IMR-90 (cell line): ENCODE data around the gene AMZ1. TPM values are rescaled to one million over a fixed set of nuclear protein-coding genes. Genes with fewer than 3 reads are reported as not detected.

Source experiments
- ATAC-seq: fragments of 200-7000 bp; cut with Tn5 transposase; 2 replicates; pipeline ENCODE4 v1.9.1; 2020; ENCODE audit warnings: low read depth, mild to moderate bottlenecking, moderate library complexity
- BruUV-seq: library from RNA; stranded (reverse); fragments of 400-500 nt; replicated peaks from 2 replicates; lab custom pipeline; 2021; lab: Mats Ljungman, UMichigan
- CTCF ChIA-PET: fragments of 300-600 bp; formaldehyde crosslinking; extraction: SDS; loops from one replicate; lab custom pipeline; 2021; ENCODE audit warnings: antibody characterized with exemption; lab: Yijun Ruan, JAX
- POLR2A ChIA-PET: fragments of 300-600 bp; sonication (Branson Sonifier 250); formaldehyde crosslinking; loops from one replicate; lab custom pipeline; 2022; ENCODE audit warnings: antibody characterized with exemption; ENCODE audit not compliant: unreplicated experiment; lab: Charles Lee
- DNase-seq: peaks from one replicate; pipeline ENCODE4 v3.0.0; 2013
- H2AFZ ChIP-seq: replicated peaks from 2 replicates; pipeline ENCODE3; 2013; ENCODE audit warnings: low read length, mild to moderate bottlenecking; ENCODE audit not compliant: poor library complexity
- H2AK5ac ChIP-seq: 2 replicates; pipeline ENCODE4 v1.6.1; 2013; ENCODE audit warnings: low read depth, low read length, inconsistent platforms
- H2AK9ac ChIP-seq: replicated peaks from 2 replicates; pipeline ENCODE3; 2013; ENCODE audit warnings: mild to moderate bottlenecking, low read depth, low read length, moderate library complexity; ENCODE audit not compliant: poor library complexity
- H2BK120ac ChIP-seq: 2 replicates; pipeline ENCODE4 v1.6.1; 2013; ENCODE audit warnings: low read depth, low read length, inconsistent platforms
- H2BK15ac ChIP-seq: 3 replicates; pipeline ENCODE4 v1.6.1; 2013; ENCODE audit warnings: low read depth, low read length, inconsistent platforms
- H2BK20ac ChIP-seq: 2 replicates; pipeline ENCODE4 v1.6.1; 2013; ENCODE audit warnings: low read depth, mild to moderate bottlenecking, inconsistent platforms, low read length, moderate library complexity
- H2BK5ac ChIP-seq: 2 replicates; pipeline ENCODE4 v1.6.1; 2013; ENCODE audit warnings: mild to moderate bottlenecking, low read depth, low read length, inconsistent platforms; ENCODE audit not compliant: poor library complexity, severe bottlenecking
- H3K14ac ChIP-seq: replicated peaks from 2 replicates; pipeline ENCODE4 v1.6.1; 2013; ENCODE audit warnings: low read depth, low read length, inconsistent platforms
- H3K18ac ChIP-seq: 2 replicates; pipeline ENCODE4 v1.6.1; 2013; ENCODE audit warnings: low read depth, low read length, control low read depth
- H3K23ac ChIP-seq: 2 replicates; pipeline ENCODE4 v1.6.1; 2013; ENCODE audit warnings: low read depth, low read length, inconsistent platforms
- H3K27ac ChIP-seq: 2 replicates; pipeline ENCODE4 v1.5.1; 2013; ENCODE audit warnings: mild to moderate bottlenecking, control low read depth, low read length; ENCODE audit not compliant: insufficient read depth
- H3K27me3 ChIP-seq: 2 replicates; pipeline ENCODE4 v1.6.1; 2013; ENCODE audit warnings: low read length; ENCODE audit not compliant: control insufficient read depth, insufficient read depth
- H3K36me3 ChIP-seq: 2 replicates; pipeline ENCODE4 v1.6.1; 2013; ENCODE audit warnings: low read length, mixed read lengths; ENCODE audit not compliant: control insufficient read depth, insufficient read depth
- H3K4ac ChIP-seq: 2 replicates; pipeline ENCODE4 v1.6.1; 2013; ENCODE audit warnings: low read depth, low read length, inconsistent platforms
- H3K4me1 ChIP-seq: 2 replicates; pipeline ENCODE4 v1.6.1; 2013; ENCODE audit warnings: low read length, mixed read lengths; ENCODE audit not compliant: control insufficient read depth, insufficient read depth
- H3K4me2 ChIP-seq: 2 replicates; pipeline ENCODE4 v1.6.1; 2013; ENCODE audit warnings: low read depth, mild to moderate bottlenecking, control low read depth, low read length, moderate library complexity
- H3K4me3 ChIP-seq: 2 replicates; pipeline ENCODE4 v1.5.1; 2013; ENCODE audit warnings: low read depth, mild to moderate bottlenecking, control low read depth, low read length, moderate library complexity; ENCODE audit not compliant: insufficient read depth
- H3K56ac ChIP-seq: 2 replicates; pipeline ENCODE4 v1.6.1; 2013; ENCODE audit warnings: low read length, inconsistent platforms; ENCODE audit not compliant: insufficient read depth; ENCODE audit errors: extremely low read depth
- H3K79me1 ChIP-seq, 2 experiments: 2 replicates each; pipeline ENCODE4 v1.6.1; 2013; ENCODE audit warnings: low read length in 2 of 2, inconsistent platforms in 1 of 2, low read depth in 1 of 2
- H3K9ac ChIP-seq: 2 replicates; pipeline ENCODE4 v1.6.1; 2013; ENCODE audit warnings: low read depth, low read length, control low read depth
- H3K9me1 ChIP-seq: 2 replicates; pipeline ENCODE4 v1.6.1; 2013; ENCODE audit warnings: low read length, inconsistent platforms; ENCODE audit not compliant: insufficient read depth
- H3K9me3 ChIP-seq: 2 replicates; pipeline ENCODE4 v1.6.1; 2013; ENCODE audit warnings: low read length; ENCODE audit not compliant: control insufficient read depth, insufficient read depth
- H4K20me1 ChIP-seq: 2 replicates; pipeline ENCODE4 v1.6.1; 2013; ENCODE audit warnings: low read length, inconsistent platforms; ENCODE audit not compliant: insufficient read depth
- H4K5ac ChIP-seq: 2 replicates; pipeline ENCODE4 v1.6.1; 2013; ENCODE audit warnings: mild to moderate bottlenecking, low read depth, low read length, control low read depth
- H4K8ac ChIP-seq, 2 experiments: 2 replicates each; pipeline ENCODE4 v1.6.1; 2013; ENCODE audit warnings: low read depth in 2 of 2, low read length in 2 of 2, control low read depth in 1 of 2, inconsistent platforms in 1 of 2
- H4K91ac ChIP-seq: 2 replicates; pipeline ENCODE4 v1.6.1; 2013; ENCODE audit warnings: low read depth, low read length, inconsistent platforms; ENCODE audit not compliant: insufficient read depth
- BHLHE40 ChIP-seq: fragments of 150-350 bp; IDR thresholded peaks from 2 replicates; pipeline ENCODE4 v1.6.1; 2016; ENCODE audit warnings: mild to moderate bottlenecking, low read depth, low read length
- CEBPB ChIP-seq: IDR thresholded peaks from 2 replicates; pipeline ENCODE4 v1.6.1; 2012; ENCODE audit warnings: low read depth, low read length, improper control_type of control experiment
- CHD1 ChIP-seq: IDR thresholded peaks from 2 replicates; pipeline ENCODE4 v1.6.1; 2012; ENCODE audit warnings: low read depth, low read length, improper control_type of control experiment
- CTCF ChIP-seq: conservative IDR thresholded peaks from 2 replicates; pipeline ENCODE4 v1.5.1; 2012; ENCODE audit warnings: mild to moderate bottlenecking, low read depth, low read length, improper control_type of control experiment
- FOS ChIP-seq: fragments of 150-350 bp; IDR thresholded peaks from 2 replicates; pipeline ENCODE4 v1.6.1; 2016; ENCODE audit warnings: low read depth, low read length
- POLR2A ChIP-seq: IDR thresholded peaks from 2 replicates; pipeline ENCODE4 v1.6.1; 2012; ENCODE audit warnings: mild to moderate bottlenecking, low read depth, low read length
- RAD21 ChIP-seq: IDR thresholded peaks from 2 replicates; pipeline ENCODE4 v1.6.1; 2012; ENCODE audit warnings: low read length, improper control_type of control experiment
- RCOR1 ChIP-seq: IDR thresholded peaks from 2 replicates; pipeline ENCODE4 v1.6.1; 2012; ENCODE audit warnings: mild to moderate bottlenecking, low read length, improper control_type of control experiment; ENCODE audit not compliant: insufficient replicate concordance
- RFX5 ChIP-seq: IDR thresholded peaks from 2 replicates; pipeline ENCODE4 v1.8.0; 2012; ENCODE audit warnings: low read depth, mild to moderate bottlenecking, low read length, moderate library complexity
- USF2 ChIP-seq: fragments of 150-350 bp; IDR thresholded peaks from 2 replicates; pipeline ENCODE4 v1.6.1; 2017; ENCODE audit warnings: mild to moderate bottlenecking, antibody characterized with exemption, low read length, low read depth
- WGBS, 2 experiments: methylation state at CpG; one replicate each; pipeline versions ENCODE4 v1.1.5 to v1.1.7; 2013; ENCODE audit warnings: missing lambda C conversion rate in 2 of 2; ENCODE audit not compliant: insufficient read length in 1 of 2; ENCODE audit errors: extremely low coverage in 2 of 2; 5-methylcytosine and 5-hydroxymethylcytosine counted together
- dilution Hi-C: fragments of 300-500 bp; cut with HindIII; formaldehyde crosslinking; loops from one replicate; pipeline ENCODE4 v1.14.3; 2018; ENCODE audit warnings: low sequenced_read_pairs; ENCODE audit not compliant: unreplicated experiment
- in situ Hi-C: fragments of 300-500 bp; cut with MboI; formaldehyde crosslinking; loops from 3 replicates; pipeline ENCODE4 v1.14.3; 2019; ENCODE audit warnings: low sequenced_read_pairs, inconsistent platforms, mixed read lengths
- intact Hi-C: fragments of 100-400 bp; cut with micrococcal nuclease; formaldehyde crosslinking; loops from 2 replicates; pipeline ENCODE4 v1.10.0; 2022
- polyA plus RNA-seq, 3 experiments: library from polyadenylated mRNA; depleted of rRNA; stranded (reverse); fragments of >200 nt; gene quantifications; 2 replicates each; pipeline ENCODE4 v1.2.3, GENCODE V29; 2012; ENCODE audit warnings: low replicate concordance in 1 of 3
- total RNA-seq: library from RNA; depleted of rRNA; stranded (reverse); fragments of >200 nt; gene quantifications from 2 replicates; pipeline ENCODE4 v1.2.3, GENCODE V29; 2012
- TF ChIP-seq, protein P1 (sequence below): fragments of 150-350 bp; IDR thresholded peaks from 2 replicates; pipeline ENCODE4 v1.6.1; 2016; ENCODE audit warnings: low read depth, mild to moderate bottlenecking, low read length, moderate library complexity, borderline replicate concordance

Gene AMZ1
- total and polyA plus RNA-seq, 2 of the 4 experiments (the other 2 are of a cell fraction): 0.54 to 1.6 TPM

DNA sequence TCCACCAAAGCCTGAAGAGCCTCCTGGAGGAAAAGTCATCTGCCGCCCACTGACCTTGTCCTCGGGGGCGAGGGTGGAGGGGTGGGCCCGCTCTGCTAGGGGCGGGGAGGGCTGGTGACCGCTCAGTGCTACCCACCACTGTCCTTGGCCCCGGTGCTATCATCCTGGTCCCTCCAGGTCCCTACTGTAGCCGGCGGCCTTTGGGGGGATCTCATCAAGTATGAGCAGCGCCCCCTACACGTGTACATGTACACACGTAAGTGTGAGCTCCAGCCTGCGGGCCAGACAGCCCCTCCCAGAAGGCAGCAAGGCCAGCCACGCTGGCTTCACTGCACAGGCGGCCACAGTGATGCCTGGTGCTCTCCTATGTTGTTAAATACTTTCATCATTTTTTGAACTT lies 36.7 kb upstream of the AMZ1 start:
- H3K56ac ChIP-seq: no peak overlapping the region
- ATAC-seq (no peak), DNase-seq (no peak)
- dilution Hi-C loops (no loop called here), in situ Hi-C loops (no loop called here), intact Hi-C loops (no loop called here)
- H3K23ac ChIP-seq: no peak overlapping the region
- H3K4me1 ChIP-seq: no peaks in the 10 kb centered on the region
- 60% methylated on average over 3 of the region's 15 CpGs; no CpG with 5 or more reads in 1 of the 2 experiments for WGBS, 2 experiments
- no peak overlapping the region for H2BK20ac ChIP-seq
- peaks cover 65% of the 10 kb centered on the region for H3K36me3 ChIP-seq
- no peaks in the 10 kb centered on the region for H3K27me3 ChIP-seq
- H4K8ac ChIP-seq: no peak overlapping the region
- no peak overlapping the region for H3K18ac ChIP-seq
- no peak overlapping the region for H2AK5ac ChIP-seq
- no peak overlapping the region for H2AFZ ChIP-seq
- TF ChIP-seq USF2 (no peak), RFX5 (no peak), POLR2A (no peak), FOS (no peak), BHLHE40 (no peak), CEBPB (no peak), CHD1 (no peak), CTCF (no peak), RCOR1 (no peak), RAD21 (no peak)
- TF ChIP-seq, protein P1, sequence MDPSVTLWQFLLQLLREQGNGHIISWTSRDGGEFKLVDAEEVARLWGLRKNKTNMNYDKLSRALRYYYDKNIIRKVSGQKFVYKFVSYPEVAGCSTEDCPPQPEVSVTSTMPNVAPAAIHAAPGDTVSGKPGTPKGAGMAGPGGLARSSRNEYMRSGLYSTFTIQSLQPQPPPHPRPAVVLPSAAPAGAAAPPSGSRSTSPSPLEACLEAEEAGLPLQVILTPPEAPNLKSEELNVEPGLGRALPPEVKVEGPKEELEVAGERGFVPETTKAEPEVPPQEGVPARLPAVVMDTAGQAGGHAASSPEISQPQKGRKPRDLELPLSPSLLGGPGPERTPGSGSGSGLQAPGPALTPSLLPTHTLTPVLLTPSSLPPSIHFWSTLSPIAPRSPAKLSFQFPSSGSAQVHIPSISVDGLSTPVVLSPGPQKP: no peak
- no peak overlapping the region for H3K4ac ChIP-seq
- H3K4me3 ChIP-seq: no peak overlapping the region
- H4K91ac ChIP-seq: no peak overlapping the region
- H2AK9ac ChIP-seq: no peak overlapping the region
- H3K9me3 ChIP-seq: no peaks in the 10 kb centered on the region
- no peak overlapping the region for H2BK5ac ChIP-seq
- BruUV-seq: no TSS peak
- H3K14ac ChIP-seq: no peak overlapping the region
- H4K5ac ChIP-seq: no peak overlapping the region
- no peak overlapping the region for H3K27ac ChIP-seq
- ChIA-PET CTCF (interaction anchor here (0.6 kb wide), 1 partner anchor 19 kb away, joined by 3 read pairs; no protein-coding TSS in a partner anchor), POLR2A (no interaction called here)
- H3K79me1 ChIP-seq: peaks cover 7 to 46% of the 10 kb centered on the region in 2 experiments
- H3K9ac ChIP-seq: no peak overlapping the region
- no peak overlapping the region for H3K4me2 ChIP-seq
- H2BK120ac ChIP-seq: no peak overlapping the region
- H3K9me1 ChIP-seq: no peaks in the 10 kb centered on the region
- H2BK15ac ChIP-seq: no peak overlapping the region
- peaks cover 31% of the 10 kb centered on the region for H4K20me1 ChIP-seq
